H9 (cell line): ENCODE measurements around the gene DDX28. TPM values are rescaled to one million over a fixed set of nuclear protein-coding genes. Genes with fewer than 3 reads are reported as not detected.

Experiments
- DNase-seq: peaks from one replicate; pipeline ENCODE4 v3.0.0-alpha.2; 2017
- H2AFZ ChIP-seq: one replicate; pipeline ENCODE4 v1.6.1; 2013; ENCODE audit warnings: mild to moderate bottlenecking, low read length, control low read depth, moderate library complexity
- H2AK5ac ChIP-seq: 2 replicates; pipeline ENCODE4 v1.6.1; 2013; ENCODE audit warnings: low read length, control low read depth, mixed read lengths; ENCODE audit not compliant: insufficient read length
- H2BK120ac ChIP-seq: one replicate; pipeline ENCODE4 v1.6.1; 2013; ENCODE audit warnings: low read depth, mild to moderate bottlenecking, low read length, control low read depth, inconsistent platforms; ENCODE audit not compliant: poor library complexity, severe bottlenecking
- H2BK12ac ChIP-seq: 2 replicates; pipeline ENCODE4 v1.6.1; 2013; ENCODE audit warnings: low read length, control low read depth, mixed read lengths, low read depth; ENCODE audit not compliant: insufficient read length
- H2BK15ac ChIP-seq: 2 replicates; pipeline ENCODE4 v1.6.1; 2013; ENCODE audit warnings: low read depth, low read length, control low read depth
- H2BK20ac ChIP-seq: one replicate; pipeline ENCODE4 v1.6.1; 2013; ENCODE audit warnings: low read depth, mild to moderate bottlenecking, low read length, control low read depth, inconsistent platforms; ENCODE audit not compliant: poor library complexity, severe bottlenecking
- H2BK5ac ChIP-seq: 2 replicates; pipeline ENCODE4 v1.6.1; 2013; ENCODE audit warnings: low read length, control low read depth, mixed read lengths; ENCODE audit not compliant: insufficient read length
- H3K14ac ChIP-seq: 2 replicates; pipeline ENCODE4 v1.6.1; 2013; ENCODE audit warnings: low read length, control low read depth; ENCODE audit not compliant: insufficient read depth
- H3K18ac ChIP-seq: 2 replicates; pipeline ENCODE4 v1.6.1; 2013; ENCODE audit warnings: low read depth, mild to moderate bottlenecking, mixed read lengths, low read length, control low read depth; ENCODE audit not compliant: insufficient read length
- H3K23ac ChIP-seq: 2 replicates; pipeline ENCODE4 v1.6.1; 2013; ENCODE audit warnings: low read length, control low read depth, mixed read lengths, low read depth; ENCODE audit not compliant: insufficient read length
- H3K23me2 ChIP-seq: 2 replicates; pipeline ENCODE4 v1.6.1; 2013; ENCODE audit warnings: low read depth, mild to moderate bottlenecking, mixed read lengths, low read length, control low read depth; ENCODE audit not compliant: insufficient read length, poor library complexity, severe bottlenecking
- H3K27ac ChIP-seq: 2 replicates; pipeline ENCODE4 v1.5.1; 2013; ENCODE audit warnings: low read length, control low read depth, mixed read lengths, low read depth; ENCODE audit not compliant: insufficient read length
- H3K27me3 ChIP-seq: 2 replicates; pipeline ENCODE4 v1.6.1; 2013; ENCODE audit warnings: low read length, control low read depth, inconsistent platforms; ENCODE audit not compliant: insufficient read depth
- H3K4ac ChIP-seq: 2 replicates; pipeline ENCODE4 v1.6.1; 2013; ENCODE audit warnings: low read depth, mild to moderate bottlenecking, control low read depth, inconsistent platforms, low read length, moderate library complexity
- H3K4me1 ChIP-seq: 2 replicates; pipeline ENCODE4 v1.6.1; 2013; ENCODE audit warnings: low read length, control low read depth, inconsistent platforms; ENCODE audit not compliant: insufficient read depth
- H3K4me2 ChIP-seq: 2 replicates; pipeline ENCODE4 v1.6.1; 2013; ENCODE audit warnings: low read length, control low read depth, mixed read lengths; ENCODE audit not compliant: insufficient read length, insufficient read depth
- H3K56ac ChIP-seq: 2 replicates; pipeline ENCODE4 v1.6.1; 2013; ENCODE audit warnings: low read depth, mild to moderate bottlenecking, mixed read lengths, low read length, control low read depth; ENCODE audit not compliant: insufficient read length
- H3K79me1 ChIP-seq: 2 replicates; pipeline ENCODE4 v1.6.1; 2013; ENCODE audit warnings: low read depth, mild to moderate bottlenecking, moderate library complexity, low read length, control low read depth, inconsistent platforms; ENCODE audit not compliant: insufficient read depth, poor library complexity, severe bottlenecking
- H3K79me2 ChIP-seq: 2 replicates; pipeline ENCODE4 v1.6.1; 2013; ENCODE audit warnings: low read length, control low read depth, inconsistent platforms; ENCODE audit not compliant: insufficient read depth
- H3K9ac ChIP-seq: 2 replicates; pipeline ENCODE4 v1.6.1; 2013; ENCODE audit warnings: low read length, control low read depth, mixed read lengths; ENCODE audit not compliant: insufficient read length; ENCODE audit errors: extremely low read depth
- H3K9me3 ChIP-seq: one replicate; pipeline ENCODE4 v1.6.1; 2013; ENCODE audit warnings: low read depth, low read length, inconsistent platforms; ENCODE audit not compliant: control insufficient read depth
- H3T11ph ChIP-seq: one replicate; pipeline ENCODE4 v1.6.1; 2013; ENCODE audit warnings: mild to moderate bottlenecking, low read length, control low read depth, inconsistent platforms
- H4K20me1 ChIP-seq: one replicate; pipeline ENCODE4 v1.6.1; 2013; ENCODE audit not compliant: control insufficient read depth, insufficient read length, insufficient read depth
- H4K5ac ChIP-seq: 2 replicates; pipeline ENCODE4 v1.6.1; 2013; ENCODE audit warnings: low read depth, mild to moderate bottlenecking, mixed read lengths, low read length, control low read depth; ENCODE audit not compliant: insufficient read length
- H4K8ac ChIP-seq: replicated peaks from 2 replicates; pipeline ENCODE4 v1.6.1; 2013; ENCODE audit warnings: low read length, control low read depth, mixed read lengths, low read depth; ENCODE audit not compliant: insufficient read length
- H4K91ac ChIP-seq: 2 replicates; pipeline ENCODE4 v1.6.1; 2013; ENCODE audit warnings: low read depth, mild to moderate bottlenecking, moderate library complexity, mixed read lengths, low read length, control low read depth; ENCODE audit not compliant: insufficient read length
- H3K27ac Mint-ChIP-seq, 3 experiments: 2 replicates in 2 of 3; 3 replicates in 1 of 3; pipeline ENCODE4 v1.8.0; 2020 to 2021; ENCODE audit warnings: mixed read lengths in 3 of 3, mild to moderate bottlenecking in 1 of 3, moderate library complexity in 1 of 3
- H3K27me3 Mint-ChIP-seq: 2 replicates; pipeline ENCODE4 v1.8.0; 2021; ENCODE audit warnings: low read depth, mild to moderate bottlenecking, moderate library complexity, mixed read lengths
- H3K36me3 Mint-ChIP-seq, 3 experiments: 2 replicates in 2 of 3; 3 replicates in 1 of 3; pipeline ENCODE4 v1.8.0; 2020 to 2021; ENCODE audit warnings: low read depth in 3 of 3, mixed read lengths in 3 of 3; ENCODE audit not compliant: insufficient read depth in 1 of 3
- H3K4me1 Mint-ChIP-seq, 2 experiments: 2 replicates each; pipeline ENCODE4 v1.8.0; 2020; ENCODE audit warnings: mixed read lengths in 2 of 2
- H3K4me3 Mint-ChIP-seq, 2 experiments: 2 replicates in 1 of 2; 3 replicates in 1 of 2; pipeline ENCODE4 v1.8.0; 2020 to 2021; ENCODE audit warnings: mild to moderate bottlenecking in 2 of 2, mixed read lengths in 2 of 2, moderate library complexity in 1 of 2
- H3K9me3 Mint-ChIP-seq, 2 experiments: 2 replicates in 1 of 2; 3 replicates in 1 of 2; pipeline ENCODE4 v1.8.0; 2020; ENCODE audit warnings: mild to moderate bottlenecking in 2 of 2, mixed read lengths in 2 of 2, moderate library complexity in 1 of 2
- WGBS: extraction: QIAGEN DNeasy Blood & Tissue Kit; methylation state at CpG from one replicate; pipeline ENCODE4 v1.1.7; 2013; ENCODE audit warnings: missing lambda C conversion rate, low lambda C conversion rate, mixed read lengths; ENCODE audit not compliant: insufficient read length; ENCODE audit errors: extremely low coverage; 5-methylcytosine and 5-hydroxymethylcytosine counted together
- total RNA-seq: library from RNA; stranded (reverse); gene quantifications from 2 replicates; pipeline ENCODE4 v1.2.1, GENCODE V29; 2021
- TF ChIP-seq, protein P1 (sequence below): fragments of 200-600 bp; sonication (generic); conservative IDR thresholded peaks from 3 replicates; pipeline ENCODE4 v1.8.0; 2021; ENCODE audit warnings: antibody characterized with exemption, mild to moderate bottlenecking

DDX28 gene
- total RNA-seq, 1 experiment from 2014 or later, result 22.9 TPM

DNA sequence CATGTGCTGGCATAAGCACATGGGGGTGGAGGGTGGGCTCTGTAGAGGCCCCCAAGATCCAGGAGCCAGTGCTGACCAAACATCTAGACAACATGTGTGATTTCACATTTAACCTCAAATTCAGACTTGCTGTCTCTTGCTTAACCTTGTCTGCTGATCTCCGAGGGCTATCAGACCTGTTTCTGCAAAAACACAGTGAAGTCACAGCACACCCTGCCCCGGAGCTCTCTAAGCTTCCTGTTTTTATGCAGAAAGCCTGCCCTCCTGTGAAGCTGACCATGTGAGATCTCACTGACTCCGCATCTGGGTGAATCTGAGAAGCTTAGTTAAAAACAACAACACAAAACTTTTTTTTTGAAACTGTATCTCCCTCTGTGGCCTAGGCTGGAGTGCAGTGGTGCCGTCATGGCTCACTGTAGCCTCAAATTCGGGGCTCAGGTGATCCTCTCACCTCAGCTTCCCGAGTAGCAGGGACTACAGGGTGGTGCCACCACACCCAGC lies 17.2 kb downstream of the DDX28 start:
- no peak overlapping the region for H2BK5ac ChIP-seq
- H2BK15ac ChIP-seq, result no peak overlapping the region
- H3K36me3 Mint-ChIP-seq, result no peaks in the 10 kb centered on the region
- H4K91ac ChIP-seq, result no peak overlapping the region
- H4K20me1 ChIP-seq, result no peaks in the 10 kb centered on the region
- H4K5ac ChIP-seq, result no peak overlapping the region
- TF ChIP-seq, protein P1, sequence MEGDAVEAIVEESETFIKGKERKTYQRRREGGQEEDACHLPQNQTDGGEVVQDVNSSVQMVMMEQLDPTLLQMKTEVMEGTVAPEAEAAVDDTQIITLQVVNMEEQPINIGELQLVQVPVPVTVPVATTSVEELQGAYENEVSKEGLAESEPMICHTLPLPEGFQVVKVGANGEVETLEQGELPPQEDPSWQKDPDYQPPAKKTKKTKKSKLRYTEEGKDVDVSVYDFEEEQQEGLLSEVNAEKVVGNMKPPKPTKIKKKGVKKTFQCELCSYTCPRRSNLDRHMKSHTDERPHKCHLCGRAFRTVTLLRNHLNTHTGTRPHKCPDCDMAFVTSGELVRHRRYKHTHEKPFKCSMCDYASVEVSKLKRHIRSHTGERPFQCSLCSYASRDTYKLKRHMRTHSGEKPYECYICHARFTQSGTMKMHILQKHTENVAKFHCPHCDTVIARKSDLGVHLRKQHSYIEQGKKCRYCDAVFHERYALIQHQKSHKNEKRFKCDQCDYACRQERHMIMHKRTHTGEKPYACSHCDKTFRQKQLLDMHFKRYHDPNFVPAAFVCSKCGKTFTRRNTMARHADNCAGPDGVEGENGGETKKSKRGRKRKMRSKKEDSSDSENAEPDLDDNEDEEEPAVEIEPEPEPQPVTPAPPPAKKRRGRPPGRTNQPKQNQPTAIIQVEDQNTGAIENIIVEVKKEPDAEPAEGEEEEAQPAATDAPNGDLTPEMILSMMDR, result no peak
- H3K4me2 ChIP-seq, result no peak overlapping the region
- peaks cover 5% of the 10 kb centered on the region; the same call in 1 of the 2 replicates for H3K4me1 ChIP-seq
- no peak overlapping the region for H4K8ac ChIP-seq
- no peak overlapping the region for H2BK120ac ChIP-seq
- no peak overlapping the region for H3T11ph ChIP-seq
- no peak overlapping the region for H3K9ac ChIP-seq
- H3K27ac Mint-ChIP-seq, result peak overlapping the region; percentile 7 to 72 (median 70); a peak in 3 of 7 replicates
- WGBS, result no CpG with 5 or more reads among the region's 6 CpGs
- peak overlapping the region; percentile 15 for H3K18ac ChIP-seq
- no peak overlapping the region for H2BK12ac ChIP-seq
- H3K27ac ChIP-seq, result no peak overlapping the region
- H3K27me3 Mint-ChIP-seq, result peaks cover 6% of the 10 kb centered on the region
- no peak overlapping the region for H2BK20ac ChIP-seq
- peaks cover 13 to 18% of the 10 kb centered on the region in 2 experiments for H3K4me1 Mint-ChIP-seq
- no peaks in the 10 kb centered on the region for H3K9me3 ChIP-seq
- H3K23ac ChIP-seq, result no peak overlapping the region
- no peak for DNase-seq
- no peak overlapping the region for H3K4ac ChIP-seq
- no peaks in the 10 kb centered on the region for H3K9me3 Mint-ChIP-seq
- no peaks in the 10 kb centered on the region for H3K79me2 ChIP-seq
- no peaks in the 10 kb centered on the region for H3K27me3 ChIP-seq
- no peaks in the 10 kb centered on the region for H3K79me1 ChIP-seq
- H3K4me3 Mint-ChIP-seq, result no peak overlapping the region
- no peak overlapping the region for H2AFZ ChIP-seq
- no peak overlapping the region for H3K56ac ChIP-seq
- no peak overlapping the region for H3K14ac ChIP-seq
- H2AK5ac ChIP-seq, result no peak overlapping the region
- H3K23me2 ChIP-seq, result no peaks in the 10 kb centered on the region
